ENCODE measurements around the gene SLC25A18.

DNA sequence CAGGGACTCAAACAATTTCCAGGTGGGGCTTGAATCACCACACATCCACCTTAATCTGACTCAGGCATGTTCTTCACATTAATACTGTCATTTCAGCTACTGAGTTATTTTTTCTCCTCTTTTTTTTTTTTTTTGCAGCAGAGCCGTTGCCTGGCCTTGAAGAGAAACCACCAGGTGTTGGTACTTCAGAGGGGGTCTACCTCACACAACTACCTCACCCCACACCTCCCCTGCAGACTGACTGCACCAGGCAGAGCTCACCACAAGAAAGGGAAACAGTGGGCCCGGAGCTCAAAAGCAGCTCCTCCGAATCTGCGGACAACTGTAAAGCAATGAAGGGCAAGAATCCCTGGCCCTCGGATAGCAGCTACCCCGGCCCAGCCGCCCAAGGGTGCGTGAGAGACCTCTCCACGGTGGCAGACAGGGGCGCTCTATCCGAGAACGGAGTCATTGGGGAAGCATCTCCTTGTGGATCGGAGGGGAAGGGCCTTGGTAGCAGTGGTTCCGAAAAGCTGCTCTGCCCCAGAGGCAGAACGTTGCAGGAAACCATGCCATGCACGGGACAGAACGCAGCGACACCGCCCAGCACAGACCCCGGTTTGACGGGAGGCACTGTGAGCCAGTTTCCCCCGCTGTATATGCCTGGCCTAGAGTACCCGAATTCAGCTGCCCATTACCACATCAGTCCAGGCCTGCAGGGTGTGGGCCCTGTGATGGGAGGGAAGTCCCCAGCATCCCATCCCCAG lies 15.1 kb upstream of the SLC25A18 start:
- TF ChIP-seq, protein P1, sequence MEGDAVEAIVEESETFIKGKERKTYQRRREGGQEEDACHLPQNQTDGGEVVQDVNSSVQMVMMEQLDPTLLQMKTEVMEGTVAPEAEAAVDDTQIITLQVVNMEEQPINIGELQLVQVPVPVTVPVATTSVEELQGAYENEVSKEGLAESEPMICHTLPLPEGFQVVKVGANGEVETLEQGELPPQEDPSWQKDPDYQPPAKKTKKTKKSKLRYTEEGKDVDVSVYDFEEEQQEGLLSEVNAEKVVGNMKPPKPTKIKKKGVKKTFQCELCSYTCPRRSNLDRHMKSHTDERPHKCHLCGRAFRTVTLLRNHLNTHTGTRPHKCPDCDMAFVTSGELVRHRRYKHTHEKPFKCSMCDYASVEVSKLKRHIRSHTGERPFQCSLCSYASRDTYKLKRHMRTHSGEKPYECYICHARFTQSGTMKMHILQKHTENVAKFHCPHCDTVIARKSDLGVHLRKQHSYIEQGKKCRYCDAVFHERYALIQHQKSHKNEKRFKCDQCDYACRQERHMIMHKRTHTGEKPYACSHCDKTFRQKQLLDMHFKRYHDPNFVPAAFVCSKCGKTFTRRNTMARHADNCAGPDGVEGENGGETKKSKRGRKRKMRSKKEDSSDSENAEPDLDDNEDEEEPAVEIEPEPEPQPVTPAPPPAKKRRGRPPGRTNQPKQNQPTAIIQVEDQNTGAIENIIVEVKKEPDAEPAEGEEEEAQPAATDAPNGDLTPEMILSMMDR (IDR thresholded peaks at IDR 0.05), result no peak
- TF ChIP-seq POLR2A (IDR thresholded peaks at IDR 0.05), result no peak

Measured in esophagus squamous epithelium (tissue), 4 donors.